AG09309 (cell line): ENCODE data around the gene GPATCH1.
A peak's percentile ranks its signal among the peaks of the same experiment; 100 is the strongest.
"Not testable (repeated sequence)": the region's sequence is repeated elsewhere in the genome, so short reads cannot be mapped to it uniquely, and the experiment has no call there.

Source experiments
- DNase-seq: peaks from one replicate; pipeline ENCODE4 v3.0.0-alpha.2; 2010; ENCODE audit warnings: low read depth
- H3K4me3 ChIP-seq: 2 replicates; pipeline ENCODE4 v1.5.1; 2011; ENCODE audit warnings: mild to moderate bottlenecking, low read depth, low read length, moderate library complexity; ENCODE audit not compliant: control insufficient read depth
- CTCF ChIP-seq: IDR thresholded peaks from 2 replicates; pipeline ENCODE4 v1.5.1; 2011; ENCODE audit warnings: mild to moderate bottlenecking, low read depth, low read length, inconsistent platforms; ENCODE audit not compliant: insufficient read depth, control insufficient read depth; ENCODE audit errors: missing control alignments

The GPATCH1 gene

GRCh38 chr19:33143897-33144405, 63.0 kb downstream of the GPATCH1 start:
- TF ChIP-seq CTCF = peak; percentile 95
- DNase-seq = no peak
- H3K4me3 ChIP-seq = no peak overlapping the region

- TF ChIP-seq CTCF = no peak
- H3K4me3 ChIP-seq = no peak overlapping the region
- DNase-seq = no peak
These were observed 65.2 kb downstream of the GPATCH1 start for GRCh38 chr19:33146209-33146608.

GRCh38 chr19:33147538-33147937, 66.6 kb downstream of the GPATCH1 start:
- no peak for DNase-seq
- H3K4me3 ChIP-seq = no peak overlapping the region
- TF ChIP-seq CTCF = no peak

GRCh38 chr19:33150852-33151518, 70.0 kb downstream of the GPATCH1 start:
- no peak for DNase-seq
- TF ChIP-seq CTCF = no peak
- H3K4me3 ChIP-seq = no peak overlapping the region

- DNase-seq = no peak
These were observed 71.2 kb downstream of the GPATCH1 start for GRCh38 chr19:33152176-33152575.

GRCh38 chr19:33152625-33153024, 71.6 kb downstream of the GPATCH1 start:
- DNase-seq, H3K4me3 ChIP-seq: not testable (repeated sequence)

More at GRCh38 chr19:33152176-33152575, 71.2 kb downstream of the GPATCH1 start:
- no peak overlapping the region for H3K4me3 ChIP-seq
- no peak for TF ChIP-seq CTCF

GRCh38 chr19:33154313-33154712, 73.3 kb downstream of the GPATCH1 start:
- H3K4me3 ChIP-seq, DNase-seq: not testable (repeated sequence)

GRCh38 chr19:33156334-33156733, 75.4 kb downstream of the GPATCH1 start:
- no peak overlapping the region for H3K4me3 ChIP-seq
- TF ChIP-seq CTCF = no peak
- DNase-seq = no peak
